Keratinocyte (primary cell): ENCODE measurements around the gene ADIPOR2. TPM values are rescaled to one million over a fixed set of nuclear protein-coding genes. Genes with fewer than 3 reads are reported as not detected.

Source experiments
- DNase-seq: peaks from one replicate; pipeline ENCODE4 v3.0.0-alpha.2; 2011; ENCODE audit warnings: low read depth, missing footprints, low spot score
- FAIRE-seq: peaks from 2 replicates; lab custom pipeline; 2011; peaks lifted over from hg19 to GRCh38; lab: Jason Lieb, UNC
- H2AFZ ChIP-seq: 2 replicates; pipeline ENCODE4 v1.6.0; 2012; ENCODE audit warnings: low read length, control low read depth, inconsistent platforms; ENCODE audit not compliant: control insufficient read depth
- H3K27ac ChIP-seq: 2 replicates; pipeline ENCODE4 v1.5.1; 2011; ENCODE audit warnings: low read length; ENCODE audit not compliant: control insufficient read depth, insufficient read depth
- H3K27me3 ChIP-seq: 3 replicates; pipeline ENCODE4 v1.6.0; 2011; ENCODE audit warnings: low read length; ENCODE audit not compliant: control insufficient read depth, insufficient read depth; ENCODE audit errors: extremely low read depth
- H3K36me3 ChIP-seq, 2 experiments: 2 replicates in 1 of 2; 3 replicates in 1 of 2; pipeline ENCODE4 v1.5.1; 2011; ENCODE audit warnings: low read length in 2 of 2, mild to moderate bottlenecking in 1 of 2; ENCODE audit not compliant: control insufficient read depth in 2 of 2, insufficient read depth in 2 of 2; ENCODE audit errors: extremely low read depth in 1 of 2
- H3K4me1 ChIP-seq: 3 replicates; pipeline ENCODE4 v1.5.1; 2011; ENCODE audit warnings: low read length; ENCODE audit not compliant: control insufficient read depth, insufficient read depth; ENCODE audit errors: extremely low read depth
- H3K4me2 ChIP-seq: 3 replicates; pipeline ENCODE4 v1.6.0; 2011; ENCODE audit warnings: low read depth, low read length; ENCODE audit not compliant: control insufficient read depth, insufficient read depth; ENCODE audit errors: extremely low read depth
- H3K4me3 ChIP-seq, 3 experiments: fragments of 200-600 bp in 1 of 3; sonication (generic) in 1 of 3; 2 replicates in 2 of 3; 3 replicates in 1 of 3; pipeline ENCODE4 v1.5.1; 2011 to 2016; ENCODE audit warnings: low read length in 3 of 3, mild to moderate bottlenecking in 3 of 3, control low read depth in 2 of 3, inconsistent platforms in 1 of 3, low read depth in 1 of 3, mixed read lengths in 1 of 3, mixed run types in 1 of 3, moderate library complexity in 1 of 3; ENCODE audit not compliant: control insufficient read depth in 2 of 3, insufficient read depth in 2 of 3; ENCODE audit errors: extremely low read depth in 1 of 3
- H3K79me2 ChIP-seq: 2 replicates; pipeline ENCODE4 v1.6.0; 2012; ENCODE audit warnings: low read length; ENCODE audit not compliant: control insufficient read depth, insufficient read depth
- H3K9ac ChIP-seq: 3 replicates; pipeline ENCODE4 v1.6.0; 2011; ENCODE audit warnings: low read length; ENCODE audit not compliant: control insufficient read depth, insufficient read depth; ENCODE audit errors: extremely low read depth
- H3K9me1 ChIP-seq: 3 replicates; pipeline ENCODE4 v1.6.0; 2011; ENCODE audit warnings: low read length; ENCODE audit not compliant: control insufficient read depth, insufficient read depth; ENCODE audit errors: extremely low read depth
- H3K9me3 ChIP-seq: 2 replicates; pipeline ENCODE4 v1.5.1; 2012; ENCODE audit warnings: low read depth, low read length; ENCODE audit not compliant: control insufficient read depth
- H4K20me1 ChIP-seq: 3 replicates; pipeline ENCODE4 v1.6.0; 2011; ENCODE audit warnings: low read length; ENCODE audit not compliant: control insufficient read depth, insufficient read depth; ENCODE audit errors: extremely low read depth
- EZH2 ChIP-seq: IDR thresholded peaks from one replicate; pipeline ENCODE4 v1.6.1; 2012; ENCODE audit warnings: inconsistent platforms, mild to moderate bottlenecking, low read length, moderate library complexity
- dilution Hi-C: fragments of 300-500 bp; cut with MboI; formaldehyde crosslinking; loops from one replicate; pipeline ENCODE4 v1.7.0; 2020; ENCODE audit warnings: low sequenced_read_pairs; ENCODE audit not compliant: extremely low pct_ligation_motif_present
- polyA plus RNA-seq, 5 experiments: library from polyadenylated mRNA; depleted of rRNA in 3 of 5; stranded (reverse) in 3 of 5; stranded (forward) in 1 of 5; unstranded in 1 of 5; fragments of >200 nt; gene quantifications; 1 replicate in 1 of 5; 2 replicates in 3 of 5; 3 replicates in 1 of 5; pipeline versions ENCODE4 v1.2.1 to v1.2.3, GENCODE V29; 2011 to 2012; ENCODE audit warnings: missing spikeins in 2 of 5, low read depth in 1 of 5, low replicate concordance in 1 of 5
- TF ChIP-seq, protein P1 (sequence below), 3 experiments: IDR thresholded peaks in 1 of 3; conservative IDR thresholded peaks in 1 of 3; optimal IDR thresholded peaks in 1 of 3; 2 replicates in 2 of 3; 3 replicates in 1 of 3; pipeline versions ENCODE3 to v1.5.1; 2011; ENCODE audit warnings: low read length in 3 of 3, mild to moderate bottlenecking in 3 of 3, moderate library complexity in 2 of 3, control low read depth in 1 of 3, inconsistent platforms in 1 of 3; ENCODE audit not compliant: insufficient read depth in 2 of 3; ENCODE audit errors: extremely low read depth in 1 of 3

Gene ADIPOR2
- polyA plus RNA-seq, 1 donor (not counting 4 experiments of a cell fraction or from before 2014, with no cell fraction given) = 59.4 TPM

DNA sequence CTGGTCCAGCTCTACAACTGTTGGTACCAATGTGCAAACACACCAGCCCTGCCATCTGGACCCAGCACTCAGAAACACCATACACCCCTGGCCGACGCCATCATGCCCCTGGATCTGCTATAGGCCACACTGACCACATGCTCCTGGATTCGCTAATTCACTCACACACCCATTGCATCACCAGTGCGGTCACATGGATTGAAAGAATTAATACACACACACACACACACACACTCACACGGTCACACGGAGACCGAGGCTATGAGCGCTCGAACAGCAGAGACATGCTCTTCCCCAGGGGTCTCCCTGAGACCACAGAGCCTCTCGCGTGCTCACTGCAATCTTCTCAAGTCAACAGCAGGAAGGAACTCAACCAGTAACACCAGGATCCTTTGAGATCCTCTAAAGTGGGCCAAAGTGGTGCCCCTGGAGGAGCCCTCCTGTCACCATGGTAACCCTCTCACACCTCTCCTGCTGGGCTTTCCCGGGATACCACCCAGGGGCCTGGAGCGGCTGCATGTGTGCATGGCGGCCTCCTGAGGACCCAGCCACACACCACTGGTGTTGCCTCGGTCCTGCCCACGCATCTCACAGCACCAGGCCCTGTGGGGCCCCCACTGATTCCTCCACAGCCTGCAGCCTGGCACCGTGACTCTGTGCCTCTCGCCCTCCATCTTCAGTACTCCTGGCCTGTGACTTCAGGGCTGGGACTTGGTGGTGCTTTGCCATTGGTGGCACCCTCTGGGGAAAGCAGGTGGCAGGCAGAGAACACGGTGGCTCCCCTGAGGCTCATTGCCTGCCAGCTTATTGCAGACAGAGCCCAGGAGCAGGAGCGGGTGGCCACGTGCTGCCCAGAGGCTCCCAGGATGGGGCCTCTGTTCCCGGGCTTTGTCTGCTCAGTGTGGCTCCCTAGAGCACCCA, 144.6 kb downstream of the ADIPOR2 start:
- TF ChIP-seq, protein P1, sequence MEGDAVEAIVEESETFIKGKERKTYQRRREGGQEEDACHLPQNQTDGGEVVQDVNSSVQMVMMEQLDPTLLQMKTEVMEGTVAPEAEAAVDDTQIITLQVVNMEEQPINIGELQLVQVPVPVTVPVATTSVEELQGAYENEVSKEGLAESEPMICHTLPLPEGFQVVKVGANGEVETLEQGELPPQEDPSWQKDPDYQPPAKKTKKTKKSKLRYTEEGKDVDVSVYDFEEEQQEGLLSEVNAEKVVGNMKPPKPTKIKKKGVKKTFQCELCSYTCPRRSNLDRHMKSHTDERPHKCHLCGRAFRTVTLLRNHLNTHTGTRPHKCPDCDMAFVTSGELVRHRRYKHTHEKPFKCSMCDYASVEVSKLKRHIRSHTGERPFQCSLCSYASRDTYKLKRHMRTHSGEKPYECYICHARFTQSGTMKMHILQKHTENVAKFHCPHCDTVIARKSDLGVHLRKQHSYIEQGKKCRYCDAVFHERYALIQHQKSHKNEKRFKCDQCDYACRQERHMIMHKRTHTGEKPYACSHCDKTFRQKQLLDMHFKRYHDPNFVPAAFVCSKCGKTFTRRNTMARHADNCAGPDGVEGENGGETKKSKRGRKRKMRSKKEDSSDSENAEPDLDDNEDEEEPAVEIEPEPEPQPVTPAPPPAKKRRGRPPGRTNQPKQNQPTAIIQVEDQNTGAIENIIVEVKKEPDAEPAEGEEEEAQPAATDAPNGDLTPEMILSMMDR (optimal IDR thresholded peaks at IDR 0.05 in 1 of 3, IDR thresholded peaks at IDR 0.05 in 1 of 3, conservative IDR thresholded peaks at IDR 0.05 in 1 of 3; ENCODE audit: extremely low read depth in 1 of 3, insufficient read depth in 2 of 3, low read length in 3 of 3) = no peak
- no peak for TF ChIP-seq EZH2
- Histone ChIP-seq H4K20me1 (no peaks in the 10 kb centered on the region), H3K4me1 (no peaks in the 10 kb centered on the region), H3K9me3 (no peaks in the 10 kb centered on the region), H3K9me1 (no peaks in the 10 kb centered on the region), H3K4me3 (no peak overlapping the region), H3K79me2 (no peaks in the 10 kb centered on the region), H3K27ac (no peak overlapping the region), H3K36me3 (no peaks in the 10 kb centered on the region), H3K9ac (no peak overlapping the region), H3K27me3 (peaks cover 21% of the 10 kb centered on the region), H2AFZ (no peak overlapping the region), H3K4me2 (no peak overlapping the region)
- no peak for FAIRE-seq
- DNase-seq = no peak
- dilution Hi-C loops = no loop called here

DNA sequence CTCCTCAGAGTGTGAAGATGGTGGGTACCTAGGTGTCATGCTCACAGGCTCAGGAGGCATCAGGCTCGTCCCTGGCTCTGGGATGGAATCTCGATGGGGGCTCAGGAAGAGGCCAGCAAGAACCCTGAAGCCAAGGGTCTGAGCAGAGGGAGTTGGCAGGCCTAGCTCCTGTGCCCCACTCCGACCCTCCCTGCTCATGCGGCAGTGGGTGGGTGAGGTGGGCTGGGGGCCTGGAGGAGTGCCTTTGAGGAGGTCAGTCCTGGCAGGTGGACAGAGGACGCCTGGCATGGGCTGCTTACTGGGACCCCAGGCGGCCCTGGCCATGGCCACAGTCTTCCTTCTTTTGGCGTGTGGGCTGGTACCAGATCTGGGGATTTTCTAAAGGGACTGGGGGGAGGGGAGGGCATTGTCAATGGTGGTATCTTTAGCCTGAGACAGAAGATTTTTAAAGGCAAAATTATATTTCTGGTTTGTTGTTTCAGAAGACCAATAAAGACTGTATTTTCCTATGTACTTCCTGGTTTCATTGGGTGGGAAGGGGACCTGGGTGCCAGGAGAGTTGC, 145.5 kb downstream of the ADIPOR2 start:
- no peaks in the 10 kb centered on the region for H4K20me1 ChIP-seq

More for the DNA sequence above, 145.5 kb downstream of the ADIPOR2 start:
- Histone ChIP-seq H2AFZ (no peak overlapping the region), H3K4me3 (no peak overlapping the region), H3K36me3 (no peaks in the 10 kb centered on the region), H3K79me2 (no peaks in the 10 kb centered on the region), H3K27ac (no peak overlapping the region), H3K9me1 (no peaks in the 10 kb centered on the region), H3K4me1 (no peaks in the 10 kb centered on the region), H3K9me3 (no peaks in the 10 kb centered on the region), H3K9ac (no peak overlapping the region), H3K4me2 (no peak overlapping the region), H3K27me3 (peaks cover 19% of the 10 kb centered on the region)
- FAIRE-seq (no peak), DNase-seq (no peak)
- dilution Hi-C loops = no loop called here
- TF ChIP-seq, protein P1 (optimal IDR thresholded peaks at IDR 0.05 in 1 of 3, IDR thresholded peaks at IDR 0.05 in 1 of 3, conservative IDR thresholded peaks at IDR 0.05 in 1 of 3; ENCODE audit: extremely low read depth in 1 of 3, insufficient read depth in 2 of 3, low read length in 3 of 3) = no peak
- no peak for TF ChIP-seq EZH2
